GM12873 (cell line): ENCODE data around the gene LAMB1.

Source experiments
- TF ChIP-seq, protein P1 (sequence below): IDR thresholded peaks from 2 replicates; pipeline ENCODE4 v1.5.1; 2012; ENCODE audit warnings: low read depth, mild to moderate bottlenecking, moderate library complexity, low read length, control low read depth; ENCODE audit not compliant: insufficient read depth; ENCODE audit errors: missing control alignments

LAMB1 gene

GRCh38 chr7:108018668-108019067, 15.7 kb upstream of the LAMB1 start:
- TF ChIP-seq, protein P1, sequence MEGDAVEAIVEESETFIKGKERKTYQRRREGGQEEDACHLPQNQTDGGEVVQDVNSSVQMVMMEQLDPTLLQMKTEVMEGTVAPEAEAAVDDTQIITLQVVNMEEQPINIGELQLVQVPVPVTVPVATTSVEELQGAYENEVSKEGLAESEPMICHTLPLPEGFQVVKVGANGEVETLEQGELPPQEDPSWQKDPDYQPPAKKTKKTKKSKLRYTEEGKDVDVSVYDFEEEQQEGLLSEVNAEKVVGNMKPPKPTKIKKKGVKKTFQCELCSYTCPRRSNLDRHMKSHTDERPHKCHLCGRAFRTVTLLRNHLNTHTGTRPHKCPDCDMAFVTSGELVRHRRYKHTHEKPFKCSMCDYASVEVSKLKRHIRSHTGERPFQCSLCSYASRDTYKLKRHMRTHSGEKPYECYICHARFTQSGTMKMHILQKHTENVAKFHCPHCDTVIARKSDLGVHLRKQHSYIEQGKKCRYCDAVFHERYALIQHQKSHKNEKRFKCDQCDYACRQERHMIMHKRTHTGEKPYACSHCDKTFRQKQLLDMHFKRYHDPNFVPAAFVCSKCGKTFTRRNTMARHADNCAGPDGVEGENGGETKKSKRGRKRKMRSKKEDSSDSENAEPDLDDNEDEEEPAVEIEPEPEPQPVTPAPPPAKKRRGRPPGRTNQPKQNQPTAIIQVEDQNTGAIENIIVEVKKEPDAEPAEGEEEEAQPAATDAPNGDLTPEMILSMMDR = no peak

- TF ChIP-seq, protein P1 = no peak
Observed at GRCh38 chr7:108017776-108018151, 14.8 kb upstream of the LAMB1 start.

DNA sequence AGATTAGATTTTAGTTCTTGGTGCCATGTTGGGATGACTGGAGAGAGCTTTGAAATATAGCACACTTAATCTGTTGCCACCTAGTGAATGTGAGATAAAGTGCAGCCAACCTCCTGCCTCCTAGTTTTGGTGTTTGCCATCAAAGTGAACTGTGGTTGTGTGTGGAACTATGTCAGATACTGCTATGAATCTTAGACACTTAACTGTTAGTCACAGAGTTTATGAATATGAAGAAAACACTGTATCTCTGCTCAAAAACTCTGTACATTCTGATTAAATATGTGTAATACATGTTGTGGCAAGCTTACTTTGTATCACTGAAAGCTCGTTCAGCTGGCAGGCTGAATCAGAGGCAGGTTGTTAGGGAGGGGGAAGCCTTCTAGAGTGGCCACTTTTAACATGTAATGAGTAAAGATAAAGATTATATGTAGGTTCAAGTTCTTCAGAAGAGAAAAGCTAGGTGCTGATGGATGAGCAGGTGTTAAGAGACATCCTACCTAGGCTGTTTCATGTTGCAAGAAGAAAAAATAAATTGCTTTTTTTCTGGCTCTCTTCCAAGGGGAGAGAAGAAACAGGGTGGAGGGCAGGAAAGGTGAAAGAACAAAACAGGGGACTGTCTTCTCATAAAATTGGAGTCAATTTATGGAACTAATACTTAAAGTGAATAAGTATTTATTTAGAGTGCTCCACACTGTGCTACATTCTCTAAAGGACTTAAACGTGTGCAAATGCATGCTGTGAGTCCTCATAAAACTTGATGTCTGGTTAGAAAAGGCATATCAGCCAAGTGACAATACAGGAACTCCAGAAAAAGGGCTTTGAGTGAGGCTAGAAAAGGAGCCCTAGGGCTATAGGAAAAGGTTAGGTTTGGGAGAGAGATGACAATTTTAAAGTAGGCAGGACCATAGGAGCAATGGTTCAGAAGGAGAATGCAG, 14.1 kb upstream of the LAMB1 start:
- TF ChIP-seq, protein P1 = peak; percentile 41

DNA sequence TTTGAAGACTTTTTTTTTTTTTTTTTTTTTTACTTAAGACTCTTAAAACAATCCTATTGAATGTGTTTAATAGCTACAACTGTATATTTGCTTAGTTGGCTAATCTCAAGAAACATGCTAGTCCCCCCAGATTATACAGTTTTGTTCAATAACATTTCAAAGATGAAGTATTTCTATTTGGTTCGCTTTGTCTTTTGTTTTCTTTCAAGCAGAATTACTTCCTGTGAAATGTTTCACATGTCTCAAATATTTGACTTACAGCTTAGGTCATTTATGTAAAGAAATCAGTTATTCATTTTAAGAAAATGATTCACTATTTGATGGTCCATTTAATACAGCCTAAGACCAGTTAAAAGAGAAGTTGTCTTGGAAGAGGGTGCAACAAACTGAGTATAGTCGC, 12.8 kb upstream of the LAMB1 start:
- TF ChIP-seq, protein P1 = no peak

- TF ChIP-seq, protein P1 = no peak
Observed at GRCh38 chr7:108014747-108015682, 12.1 kb upstream of the LAMB1 start.

- TF ChIP-seq, protein P1 = no peak
Observed at GRCh38 chr7:108014215-108014614, 11.3 kb upstream of the LAMB1 start.
